HG03457 (cell line): ENCODE data around the gene CBLN3.

ENCODE experiments used
- ATAC-seq: cut with Tn5 transposase; IDR thresholded peaks from one replicate; pipeline ENCODE4 v1.9.1; 2021; ENCODE audit warnings: moderate number of reproducible peaks; ENCODE audit not compliant: unreplicated experiment

CBLN3 gene

GRCh38 chr14:24385524-24385923, 43.9 kb downstream of the CBLN3 start:
- ATAC-seq: no peak

- ATAC-seq: no peak
Measured at GRCh38 chr14:24384169-24384568, 45.3 kb downstream of the CBLN3 start.

- ATAC-seq: no peak
Measured at GRCh38 chr14:24382064-24382371, 47.5 kb downstream of the CBLN3 start.

- ATAC-seq: no peak
Measured at GRCh38 chr14:24381363-24382063, 48.0 kb downstream of the CBLN3 start.

- ATAC-seq: no peak
Measured at GRCh38 chr14:24379907-24380730, 49.3 kb downstream of the CBLN3 start.

GRCh38 chr14:24378981-24379906, 50.2 kb downstream of the CBLN3 start:
- no peak for ATAC-seq

GRCh38 chr14:24378327-24378726, 51.1 kb downstream of the CBLN3 start:
- no peak for ATAC-seq

GRCh38 chr14:24377657-24378056, 51.8 kb downstream of the CBLN3 start:
- ATAC-seq: no peak

GRCh38 chr14:24377126-24377525, 52.3 kb downstream of the CBLN3 start:
- no peak for ATAC-seq
